ENCODE results near the gene ANKS1B.

The ANKS1B gene

DNA sequence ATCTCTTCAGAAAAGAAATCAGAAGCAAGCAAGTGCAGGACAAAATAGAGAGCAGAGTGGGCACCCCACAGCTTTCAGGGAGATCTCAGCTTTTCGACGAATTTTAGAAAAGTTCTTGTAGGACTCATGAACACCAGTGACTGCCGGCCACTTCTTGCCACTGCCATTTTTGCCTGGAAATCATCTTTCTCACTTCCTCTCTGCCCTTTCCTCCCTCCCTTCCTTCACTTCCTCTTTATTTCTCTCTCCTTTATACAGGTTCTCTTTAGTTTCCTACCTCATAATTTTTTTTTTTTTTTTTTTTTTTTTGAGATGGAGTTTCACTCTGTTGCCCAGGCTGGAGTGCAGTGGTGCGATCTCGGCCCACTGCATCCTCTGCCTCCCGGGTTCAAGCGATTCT lies 1154.1 kb downstream of the ANKS1B start:
- DNase-seq = no peak

DNA sequence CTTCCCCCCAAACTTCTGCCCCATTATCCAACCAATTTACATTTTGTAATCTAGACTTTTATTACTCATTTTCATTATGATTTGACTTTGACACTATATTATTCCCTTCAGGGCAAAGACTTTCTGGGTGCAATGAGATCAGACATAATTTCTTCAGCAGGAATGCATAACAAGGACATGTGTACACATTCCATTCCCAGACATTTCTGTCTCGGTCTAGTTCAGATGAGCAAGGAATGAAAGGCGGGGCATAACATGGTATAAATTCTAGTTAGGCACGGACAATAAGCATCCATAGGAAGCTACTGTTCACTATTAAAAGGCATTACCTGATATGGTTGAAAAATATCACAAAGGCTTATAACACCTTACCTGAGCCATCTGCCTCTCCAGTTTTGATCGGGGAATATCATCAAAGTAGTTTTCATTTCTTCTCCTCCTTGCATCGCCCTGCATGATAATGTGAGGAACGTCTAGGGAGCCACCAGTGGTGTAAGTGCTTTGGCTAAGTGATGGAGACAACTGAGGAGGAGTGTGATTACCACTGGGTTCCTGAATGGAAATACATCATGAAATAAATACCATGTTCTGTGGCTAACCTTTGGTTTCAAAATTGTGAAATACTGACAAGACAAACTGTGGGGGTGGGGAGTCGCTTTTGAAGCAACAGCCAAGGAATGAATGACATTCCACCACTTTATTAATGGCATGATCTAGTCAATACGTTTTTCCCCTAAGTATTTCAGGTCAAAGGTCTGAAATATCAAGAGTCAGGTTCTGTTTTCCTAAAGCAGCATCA lies 1155.7 kb downstream of the ANKS1B start:
- DNase-seq = no peak

DNA sequence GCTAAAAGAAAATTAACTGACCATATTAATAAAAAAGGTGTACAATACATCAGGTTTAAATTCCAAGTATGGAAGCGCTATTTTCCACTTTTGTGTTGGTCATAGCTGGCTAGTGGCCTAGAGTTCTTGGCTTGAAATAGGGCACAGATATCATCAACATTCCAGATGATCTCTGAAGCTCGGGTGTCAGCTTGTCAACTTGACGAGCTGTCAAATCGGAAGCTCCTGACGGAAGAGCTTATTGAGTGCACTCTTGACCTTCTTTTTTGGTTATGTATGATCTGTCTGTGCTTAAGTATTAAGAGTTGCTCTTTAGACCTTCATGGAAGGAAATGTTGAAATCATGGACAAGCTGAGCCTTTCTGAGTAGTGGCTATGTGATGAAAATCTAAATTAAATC lies 1161.7 kb downstream of the ANKS1B start:
- DNase-seq = no peak

DNA sequence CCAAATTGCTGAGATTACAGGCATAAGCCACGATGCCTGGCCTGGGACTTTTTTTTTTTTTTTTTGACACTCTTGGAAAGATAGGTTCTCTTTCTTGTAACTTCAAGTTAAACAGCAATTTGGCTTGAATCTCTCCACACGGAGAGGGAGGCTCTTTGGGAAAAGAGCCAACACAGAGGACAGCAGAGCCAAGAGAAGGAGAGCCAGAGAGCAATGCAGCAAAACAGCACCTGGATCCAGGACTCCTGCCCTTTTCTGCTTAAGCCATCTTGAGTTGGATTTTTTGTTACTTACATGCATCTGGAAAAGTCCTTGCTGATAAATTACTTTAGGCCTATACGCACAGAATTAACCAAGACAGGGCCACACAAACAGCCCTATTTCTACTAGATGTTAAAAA lies 1162.9 kb downstream of the ANKS1B start:
- no peak for DNase-seq

DNA sequence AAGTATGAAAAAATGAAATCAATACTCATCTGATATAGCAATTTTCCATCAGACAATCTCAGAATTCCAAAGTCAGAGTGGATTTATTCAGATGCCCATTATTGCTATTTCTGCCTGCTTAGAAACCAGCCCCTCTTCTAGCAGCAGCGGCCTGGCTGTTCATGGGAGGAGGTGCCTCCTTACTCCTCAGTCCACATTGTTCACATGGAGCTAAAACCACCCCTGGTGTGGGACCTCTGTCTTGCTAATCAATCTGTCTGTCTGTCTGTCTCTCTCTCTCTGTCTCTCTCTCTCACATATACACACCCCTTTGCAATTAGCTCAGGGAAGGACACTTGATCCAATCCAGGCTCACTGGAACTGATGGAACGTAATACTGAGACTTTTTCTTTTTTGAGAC lies 1163.5 kb downstream of the ANKS1B start:
- no peak for DNase-seq

DNA sequence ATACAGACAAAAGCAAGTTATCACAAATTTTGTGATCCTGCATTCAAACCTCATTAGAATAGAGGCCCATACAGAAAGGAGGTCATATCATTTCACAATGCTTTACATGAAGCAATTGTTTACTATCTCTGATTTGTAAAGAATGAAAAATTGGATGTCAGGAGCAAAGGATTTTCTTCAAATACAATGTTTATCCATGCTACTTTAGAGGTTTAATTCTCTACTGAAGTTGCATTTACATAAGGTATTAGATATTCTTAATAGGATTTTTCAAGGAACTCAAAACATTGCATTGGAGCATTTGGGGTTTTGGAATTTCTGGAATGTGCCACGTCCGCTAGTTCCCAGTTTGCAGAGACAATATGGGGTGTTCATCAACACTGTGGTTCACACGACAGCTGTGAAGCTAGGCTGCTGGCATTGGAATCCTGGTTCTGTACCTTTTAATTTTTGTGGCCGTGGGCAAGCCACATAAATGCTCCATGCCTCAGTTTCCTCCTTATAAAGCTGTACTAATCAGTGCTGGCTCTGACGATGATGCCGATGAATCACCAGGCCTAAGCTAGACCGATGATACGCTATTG lies 1164.8 kb downstream of the ANKS1B start:
- no peak for DNase-seq

DNA sequence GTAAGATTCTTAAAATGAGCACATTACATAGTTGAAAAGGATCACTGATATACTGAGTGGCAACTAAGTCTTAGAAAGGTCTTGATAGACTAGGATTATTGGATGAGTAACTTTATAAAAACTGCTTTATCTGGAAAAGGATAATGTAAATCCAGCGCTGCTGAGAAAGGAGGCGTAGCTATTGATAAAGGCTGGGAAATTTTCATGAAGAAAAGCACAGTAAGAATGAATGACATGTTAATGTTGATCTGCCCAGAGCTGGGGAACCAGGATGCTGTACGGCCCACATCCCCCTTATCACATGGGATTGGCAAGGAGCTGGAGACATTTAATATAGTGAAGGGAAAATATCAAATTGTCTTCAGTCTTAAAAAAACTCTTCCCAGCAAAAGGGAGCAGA lies 1165.7 kb downstream of the ANKS1B start:
- DNase-seq = no peak

DNA sequence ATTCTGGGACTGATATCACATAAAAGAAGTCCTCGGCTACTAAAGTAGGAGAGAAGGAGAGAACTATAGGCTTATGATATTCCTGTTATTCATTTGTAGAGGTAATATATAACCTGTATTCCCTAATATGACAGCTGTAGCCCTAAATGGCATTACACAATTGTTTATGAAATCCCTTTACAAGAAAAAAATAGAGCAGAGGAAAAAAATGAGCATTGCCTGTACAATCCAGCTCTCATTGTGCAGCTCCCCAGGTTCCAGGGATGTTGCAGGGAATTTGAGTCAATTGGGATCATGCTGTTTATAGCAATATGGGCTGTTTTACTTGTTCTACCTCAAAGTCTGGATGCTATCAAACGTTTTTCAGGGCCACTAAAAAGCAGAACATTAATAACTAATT lies 1166.5 kb downstream of the ANKS1B start:
- no peak for DNase-seq

DNA sequence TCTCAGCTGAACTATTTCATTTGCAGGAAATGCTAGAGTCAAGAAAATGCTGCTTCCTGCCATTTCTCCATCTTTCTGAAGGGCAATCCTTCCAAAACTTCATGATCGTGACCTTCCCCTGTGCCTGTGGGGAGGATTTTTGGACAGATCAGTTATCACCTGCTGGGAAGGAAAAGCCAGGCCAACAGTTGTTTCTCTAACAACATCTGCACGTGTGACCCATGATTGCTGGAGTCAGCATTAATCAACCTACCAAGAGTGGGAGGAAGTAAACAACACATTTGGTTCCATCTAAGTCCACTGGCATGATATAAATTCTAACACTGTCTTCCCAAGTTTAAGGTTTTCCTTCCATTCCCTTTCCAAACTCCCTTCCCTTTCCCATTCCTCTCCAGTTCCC lies 1167.0 kb downstream of the ANKS1B start:
- no peak for DNase-seq

DNA sequence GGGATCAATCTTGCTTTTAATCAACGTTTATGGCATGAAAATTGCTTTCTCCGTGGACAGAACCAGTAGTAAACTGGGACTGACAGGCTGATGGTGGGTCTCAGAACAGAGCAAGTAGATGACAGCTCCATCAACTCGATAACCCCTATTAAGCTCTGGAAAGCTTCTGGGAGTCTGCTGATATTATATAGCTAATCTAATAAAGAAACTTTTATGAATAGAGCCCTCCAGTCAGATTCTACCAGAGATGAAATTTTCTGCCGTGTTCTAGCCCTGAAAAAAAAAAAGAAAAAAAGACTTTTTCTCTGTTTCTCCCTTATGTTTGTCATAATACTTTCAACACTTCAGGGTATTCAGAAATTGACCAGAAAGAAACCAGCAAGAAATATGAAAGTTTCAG lies 1168.0 kb downstream of the ANKS1B start:
- DNase-seq = no peak

DNA sequence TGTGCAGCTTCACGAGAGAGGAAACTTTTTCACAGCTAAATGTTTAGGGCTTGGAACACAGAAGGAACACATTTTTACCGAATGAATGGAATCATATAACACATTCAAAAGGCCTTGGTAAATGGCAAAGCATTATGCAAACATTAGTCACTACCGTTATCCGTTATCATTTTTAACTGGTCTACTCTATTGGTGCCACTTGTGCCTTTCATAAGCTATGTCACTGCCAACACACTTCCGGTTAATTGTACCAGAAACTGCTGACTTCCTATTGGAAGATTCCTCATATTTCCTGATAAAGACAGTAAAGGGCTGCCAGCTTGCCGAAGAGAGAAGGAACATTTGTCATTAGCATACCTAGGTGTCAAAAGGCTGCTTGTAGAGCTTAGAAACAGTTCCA lies 1170.5 kb downstream of the ANKS1B start:
- DNase-seq = no peak

DNA sequence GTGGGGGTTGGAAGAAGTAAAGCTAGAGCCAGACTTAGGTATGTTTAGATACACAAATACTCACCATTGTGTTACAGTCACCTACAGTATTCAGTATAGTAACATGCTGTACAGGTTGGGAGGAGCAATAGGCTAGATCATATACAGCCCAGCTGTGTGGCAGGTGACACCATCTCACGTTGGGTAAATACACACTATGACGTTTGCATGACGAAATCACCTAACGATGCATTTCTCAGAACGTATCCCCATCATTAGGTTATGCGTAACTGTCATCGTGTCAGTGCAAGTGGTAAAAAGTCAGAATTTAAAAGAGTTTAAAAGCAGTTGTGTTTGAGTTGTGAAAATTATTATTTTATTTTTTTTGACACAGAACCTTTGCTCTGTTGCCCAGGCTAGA lies 1172.5 kb downstream of the ANKS1B start:
- DNase-seq = no peak

DNA sequence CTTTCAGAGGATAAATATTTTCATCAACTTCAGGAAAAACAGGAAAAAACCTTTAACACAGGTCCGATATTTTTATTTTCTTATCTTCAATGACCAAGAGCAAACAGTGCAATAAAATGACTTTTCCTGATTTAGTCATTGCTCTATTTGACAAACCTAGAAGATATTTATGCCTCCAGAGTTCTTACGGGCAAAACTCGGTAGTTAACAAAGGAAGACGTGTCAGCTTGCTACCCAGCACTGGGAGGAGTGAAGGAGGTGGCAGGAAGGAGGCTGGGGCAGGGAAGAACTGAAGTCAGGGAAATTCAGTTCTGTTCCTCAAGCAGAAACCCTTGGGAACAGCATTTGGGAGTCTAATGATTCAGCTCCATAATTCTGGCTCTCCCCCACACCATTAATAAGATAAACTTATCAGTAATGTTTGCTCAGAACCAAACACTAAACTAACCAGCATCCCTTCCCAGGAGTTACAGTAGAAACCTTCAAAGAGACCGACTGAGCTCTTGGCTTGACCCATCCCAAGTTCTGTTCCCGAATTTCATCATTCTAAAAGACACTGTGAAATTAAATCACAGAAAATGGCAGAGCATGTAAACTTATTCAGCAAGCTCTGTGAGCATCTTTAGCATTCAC lies 1176.4 kb downstream of the ANKS1B start:
- no peak for DNase-seq

DNA sequence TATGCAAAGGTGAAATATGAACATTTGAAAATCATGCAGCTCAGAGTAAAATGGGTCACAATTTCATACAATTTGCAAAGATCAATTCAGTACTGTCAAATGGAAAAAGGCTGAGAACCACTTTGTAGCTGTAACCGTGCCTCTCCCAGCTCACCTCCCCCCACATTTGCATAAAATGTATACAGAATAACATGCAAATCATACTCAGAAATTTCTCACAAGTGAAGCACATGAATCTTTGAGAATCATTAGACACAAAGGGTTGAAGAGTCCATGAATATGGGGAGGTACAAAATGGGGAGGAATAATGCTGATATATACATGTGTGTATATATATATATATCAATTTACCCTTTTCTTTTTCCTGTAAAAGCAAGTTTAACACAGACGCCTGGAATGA lies 1177.5 kb downstream of the ANKS1B start:
- no peak for DNase-seq

DNA sequence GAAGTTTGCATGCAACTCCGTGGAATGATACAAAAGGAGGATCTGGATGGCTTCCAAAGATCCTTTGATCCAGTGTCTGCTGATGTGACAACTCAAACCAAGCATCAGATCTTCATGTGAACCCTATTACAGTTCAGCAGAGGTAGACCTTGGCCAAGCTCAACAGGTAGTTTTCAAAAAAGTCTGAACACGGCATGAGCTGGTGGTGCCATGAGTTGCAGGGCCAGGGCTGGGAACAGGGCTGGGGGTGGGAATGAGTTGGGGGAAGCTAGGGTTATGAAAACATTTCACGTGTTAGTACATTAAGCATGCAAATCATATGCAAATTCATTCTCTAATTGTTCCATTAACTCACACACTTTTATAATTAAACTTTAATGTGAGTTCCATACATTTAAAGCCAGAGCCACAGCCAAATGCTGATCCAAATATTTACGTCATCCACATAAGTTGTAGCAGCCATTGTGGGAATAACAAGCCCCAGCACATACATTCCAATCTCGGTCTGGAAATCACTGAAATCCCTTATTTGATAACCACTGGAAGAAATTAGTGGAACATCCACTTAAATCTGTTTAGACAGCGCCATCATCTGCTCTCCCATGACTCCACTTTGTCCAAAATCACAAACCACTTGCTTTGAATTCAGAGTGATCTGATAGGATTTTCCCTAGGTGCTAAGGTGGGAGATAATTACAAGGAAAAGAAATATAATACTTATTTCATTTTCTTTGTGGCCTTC lies 1181.1 kb downstream of the ANKS1B start:
- DNase-seq = no peak

DNA sequence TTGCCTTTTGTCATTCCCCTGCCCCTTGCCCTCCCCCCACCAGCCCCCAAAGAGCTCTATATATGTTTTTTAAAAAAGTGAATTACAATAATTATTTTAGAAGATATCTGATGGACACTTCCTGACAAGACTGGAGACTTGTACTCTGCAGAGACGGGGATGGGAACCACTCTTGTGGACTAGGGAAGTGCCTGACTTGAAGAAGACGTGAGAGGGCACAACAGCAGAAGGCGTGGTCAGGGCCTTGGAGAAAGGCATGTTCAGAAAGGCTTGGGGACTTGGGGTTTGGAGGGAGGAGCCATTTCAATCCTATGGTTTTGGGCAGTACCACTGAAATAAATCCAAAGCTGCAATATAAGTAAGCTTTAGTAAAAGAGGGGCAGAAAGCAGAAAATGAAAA lies 1184.9 kb downstream of the ANKS1B start:
- no peak for DNase-seq

DNA sequence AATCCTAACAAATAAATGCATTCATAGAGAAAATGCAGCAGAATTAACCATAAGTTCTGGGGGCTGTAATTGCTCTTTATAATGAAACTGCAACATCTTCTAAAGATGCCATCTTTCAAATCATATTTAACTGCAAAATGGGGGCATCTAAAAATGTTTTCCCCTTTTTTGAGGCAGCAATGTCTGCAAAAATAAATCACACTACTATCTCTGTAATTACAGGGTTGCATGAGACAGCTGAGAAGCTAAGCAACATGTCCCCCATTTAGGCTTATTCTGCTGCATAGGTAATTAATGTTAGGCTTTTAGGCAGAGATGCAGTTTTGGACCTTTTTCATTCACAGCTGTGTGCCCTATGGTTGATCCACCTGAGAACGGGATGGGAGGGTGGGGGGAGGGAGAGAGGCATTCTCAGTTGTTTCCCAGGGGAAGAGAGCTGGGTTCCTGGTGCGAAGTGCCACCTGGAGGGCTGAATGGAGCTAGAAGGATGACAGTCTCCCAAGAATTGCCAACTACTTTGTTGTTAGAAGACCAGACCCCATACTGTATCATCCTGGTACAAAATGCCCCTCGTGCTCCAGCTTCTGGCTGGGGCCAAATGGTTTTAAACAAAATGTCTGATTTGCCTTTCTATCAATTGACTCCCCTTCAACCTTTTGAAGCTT lies 1185.5 kb downstream of the ANKS1B start:
- DNase-seq = no peak

DNA sequence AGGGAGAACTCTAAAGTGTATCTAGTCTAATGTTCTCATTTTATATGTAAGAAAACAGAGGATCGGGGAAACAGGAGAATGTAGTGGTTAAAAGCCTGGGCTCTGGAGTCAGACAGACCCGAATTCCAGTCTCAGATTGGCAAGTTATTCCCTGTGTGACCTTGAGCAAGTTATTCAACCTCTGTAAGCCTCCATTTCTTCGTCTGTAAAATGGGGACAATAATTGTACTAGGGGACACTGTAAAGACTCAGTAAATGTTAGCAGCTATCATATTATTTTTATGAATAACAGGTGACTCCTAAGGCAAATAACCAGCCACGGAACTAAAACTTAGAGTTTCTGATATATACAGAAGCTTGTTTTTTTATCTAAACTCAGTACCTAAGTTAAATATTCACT lies 1187.5 kb downstream of the ANKS1B start:
- no peak for DNase-seq

DNA sequence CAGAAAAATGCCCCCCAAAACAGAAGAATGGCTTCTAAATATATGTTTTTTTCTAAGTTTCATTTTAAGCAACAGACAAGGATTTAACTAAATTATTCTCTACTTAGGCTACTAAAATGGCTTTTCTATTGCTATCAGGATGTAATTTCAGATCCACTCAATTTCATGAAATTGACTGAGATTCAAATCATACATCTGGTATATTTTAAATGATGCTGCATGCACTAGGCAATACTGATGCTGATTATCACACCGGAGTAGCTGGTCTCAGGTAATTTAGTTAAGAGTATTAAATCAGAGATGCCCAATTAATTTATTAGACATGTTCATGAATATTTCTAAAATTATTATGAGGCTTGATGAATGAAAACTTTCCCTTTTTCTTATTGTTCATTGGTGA lies 1188.0 kb downstream of the ANKS1B start:
- DNase-seq = no peak

DNA sequence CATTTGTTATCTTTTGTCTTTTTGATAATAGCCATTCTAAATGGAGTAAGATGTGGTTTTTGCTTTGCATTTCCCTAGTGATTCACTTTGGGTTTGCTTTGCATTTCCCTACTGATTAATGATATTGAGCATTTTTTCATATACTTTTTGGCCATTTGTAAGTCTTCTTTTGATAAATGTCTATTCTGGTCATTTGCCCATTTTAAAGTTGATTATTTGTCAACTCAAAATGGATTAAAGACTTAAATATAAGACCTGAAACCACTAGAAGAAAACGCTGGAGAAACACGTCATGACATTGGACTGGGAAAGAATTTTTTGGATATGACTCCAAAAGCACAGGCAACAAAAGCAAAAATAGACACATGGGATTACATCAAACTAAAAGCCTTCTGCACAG lies 1191.6 kb downstream of the ANKS1B start:
- no peak for DNase-seq

DNA sequence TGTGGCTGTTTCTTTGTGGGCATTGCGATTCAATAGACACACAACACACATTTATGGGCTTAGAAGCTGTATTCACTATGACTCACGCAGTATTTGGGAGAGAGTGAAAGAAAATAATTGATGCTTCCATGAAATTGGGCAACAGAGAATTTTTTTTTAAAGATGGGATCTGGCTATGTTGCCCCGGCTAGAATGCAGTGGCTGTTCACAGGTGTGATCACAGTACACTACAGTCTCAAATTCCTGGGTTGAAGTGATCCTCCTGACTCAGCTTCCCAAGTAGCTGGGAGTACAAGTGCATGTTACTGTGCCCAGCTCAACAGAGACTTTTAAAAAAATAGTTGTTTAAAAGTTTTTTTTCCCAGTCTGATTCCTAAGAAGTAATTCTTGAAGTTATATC lies 1193.3 kb downstream of the ANKS1B start:
- no peak for DNase-seq

DNA sequence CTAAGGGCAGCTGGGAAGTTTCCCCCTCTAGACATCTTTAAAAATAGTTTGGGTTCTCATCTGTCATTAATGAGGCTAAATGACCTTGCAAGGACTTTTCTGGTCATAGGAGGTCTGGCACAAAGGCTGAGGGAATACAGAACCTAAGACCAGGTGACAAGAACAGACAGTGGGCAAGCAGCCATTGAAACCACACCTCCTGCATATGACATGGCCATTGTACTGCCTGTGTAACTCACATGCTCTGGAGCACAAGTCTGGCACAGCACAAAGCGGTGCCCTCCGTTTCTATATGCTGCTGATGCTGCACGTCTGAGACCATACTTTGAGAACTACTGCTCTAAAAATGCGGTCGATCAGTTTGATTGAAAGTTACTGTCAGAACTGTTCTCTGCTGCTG lies 1196.3 kb downstream of the ANKS1B start:
- DNase-seq = no peak

DNA sequence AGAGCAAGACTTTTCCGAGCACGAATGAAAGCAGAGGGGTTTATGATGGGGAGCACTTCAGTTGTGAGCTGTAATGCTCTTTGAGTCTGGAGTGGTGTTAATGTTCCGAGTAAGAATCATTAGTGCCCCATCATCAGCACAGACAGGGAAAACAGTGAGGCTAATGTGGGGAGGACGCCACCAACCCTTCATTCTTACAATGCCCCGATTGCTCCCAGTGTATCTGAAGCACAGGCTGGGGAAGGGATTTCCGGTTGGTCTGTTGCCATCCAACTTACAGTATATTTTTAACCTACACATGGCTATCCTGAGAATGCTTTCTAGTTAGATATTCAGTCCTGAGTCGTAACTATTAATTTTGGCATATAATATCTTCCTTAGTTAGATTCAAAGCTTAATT lies 1198.1 kb downstream of the ANKS1B start:
- no peak for DNase-seq

All from NCI-H2107 (cell line).